Epithelial cell of proximal tubule (primary cell): Measurements from ENCODE around the gene ZFYVE28. TPM values are rescaled to one million over a fixed set of nuclear protein-coding genes. Genes with fewer than 3 reads are reported as not detected.

Experiments used
- DNase-seq: peaks from one replicate; pipeline ENCODE4 v3.0.0-alpha.2; 2011; ENCODE audit warnings: low read depth
- H3K4me3 ChIP-seq: 2 replicates; pipeline ENCODE4 v1.5.1; 2011; ENCODE audit warnings: low read depth, mild to moderate bottlenecking, low read length
- CTCF ChIP-seq: conservative IDR thresholded peaks from 2 replicates; pipeline ENCODE4 v1.5.1; 2012; ENCODE audit warnings: low read depth, mild to moderate bottlenecking, low read length
- total RNA-seq: library from RNA; depleted of rRNA; stranded (reverse); fragments of >200 nt; gene quantifications from 2 replicates; pipeline ENCODE4 v1.2.3, GENCODE V29; 2015

Gene ZFYVE28
- total RNA-seq, 1 donor from 2014 or later: 0.58 TPM

DNA sequence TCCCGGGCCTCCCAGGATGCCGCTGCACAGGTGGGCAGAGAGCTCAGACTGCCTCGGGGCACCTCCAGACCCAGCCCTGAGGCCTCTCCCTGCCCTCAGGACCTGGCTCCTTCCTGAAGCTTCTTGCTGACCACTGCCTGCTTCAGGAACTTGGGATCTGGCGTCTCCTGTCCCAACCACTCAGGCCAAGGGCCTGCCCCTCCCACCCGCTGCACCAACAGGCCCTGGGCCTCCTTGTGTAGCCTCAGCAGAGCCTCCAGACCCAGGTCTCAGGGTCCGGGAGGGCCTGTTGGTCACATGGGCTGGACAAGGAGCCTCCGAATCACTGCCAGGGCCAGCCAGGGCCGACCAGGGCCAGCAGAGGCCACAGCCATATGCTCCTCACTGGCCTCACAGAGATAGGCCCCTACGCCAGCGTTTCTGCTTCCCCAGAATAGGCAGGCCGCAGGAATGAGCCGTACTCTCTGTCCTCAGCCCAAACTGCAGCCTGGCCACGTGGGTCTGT is 159.4 kb downstream of the ZFYVE28 start:
- no peak for DNase-seq
- TF ChIP-seq CTCF: no peak
- H3K4me3 ChIP-seq: no peak overlapping the region

DNA sequence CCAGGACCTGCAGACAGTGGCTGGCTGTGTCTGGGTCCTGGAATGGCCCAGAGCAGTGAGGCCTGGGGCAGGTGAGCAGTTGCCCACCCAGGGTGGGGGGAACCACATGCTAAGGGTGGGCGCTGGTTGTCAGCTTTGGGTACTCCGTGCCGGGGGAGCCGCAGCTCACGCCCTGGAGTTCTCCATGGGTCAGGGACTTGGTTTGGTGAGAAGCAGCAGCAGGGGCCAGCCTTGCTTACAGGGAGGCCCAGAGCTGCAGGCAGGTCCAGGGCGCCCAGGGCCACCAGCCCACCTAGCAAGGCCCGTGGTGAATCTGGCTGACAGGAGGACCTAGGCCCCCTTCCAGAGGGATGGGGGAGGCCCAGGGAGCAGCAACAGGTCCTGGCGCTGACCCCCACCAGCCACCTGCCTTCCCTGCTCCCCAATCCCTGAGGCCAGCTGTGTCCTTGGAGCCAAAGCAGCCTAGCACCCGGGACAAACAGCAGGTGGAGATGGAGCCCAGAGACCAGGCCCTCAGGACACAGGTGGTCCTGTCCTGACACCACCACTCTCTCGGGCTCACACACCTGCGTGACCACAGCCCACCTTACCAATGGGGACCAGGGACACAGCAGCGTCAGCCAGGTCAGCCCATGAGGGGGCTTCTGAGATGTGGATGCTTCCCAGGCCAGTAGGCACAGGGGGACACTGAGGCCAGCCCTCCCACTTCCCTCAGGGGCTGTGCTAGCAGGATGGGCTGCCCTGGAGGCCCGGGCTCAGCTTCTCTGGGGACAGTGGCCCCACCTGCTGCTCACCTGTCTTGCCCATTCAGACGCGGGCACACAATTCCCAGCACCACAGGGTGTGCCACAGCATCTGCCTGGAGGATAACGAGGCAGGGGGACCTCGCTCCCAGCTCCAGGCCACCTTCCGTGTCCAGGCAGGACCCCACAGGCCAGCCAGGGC is 160.1 kb downstream of the ZFYVE28 start:
- H3K4me3 ChIP-seq: no peak overlapping the region
- no peak for DNase-seq
- TF ChIP-seq CTCF: no peak

- H3K4me3 ChIP-seq: no peak overlapping the region
- no peak for DNase-seq
- no peak for TF ChIP-seq CTCF
Measured at GRCh38 chr4:2257361-2258081, 160.9 kb downstream of the ZFYVE28 start.

- no peak for TF ChIP-seq CTCF
- H3K4me3 ChIP-seq: no peak overlapping the region
- DNase-seq: no peak
Measured at GRCh38 chr4:2256781-2257191, 161.7 kb downstream of the ZFYVE28 start.

DNA sequence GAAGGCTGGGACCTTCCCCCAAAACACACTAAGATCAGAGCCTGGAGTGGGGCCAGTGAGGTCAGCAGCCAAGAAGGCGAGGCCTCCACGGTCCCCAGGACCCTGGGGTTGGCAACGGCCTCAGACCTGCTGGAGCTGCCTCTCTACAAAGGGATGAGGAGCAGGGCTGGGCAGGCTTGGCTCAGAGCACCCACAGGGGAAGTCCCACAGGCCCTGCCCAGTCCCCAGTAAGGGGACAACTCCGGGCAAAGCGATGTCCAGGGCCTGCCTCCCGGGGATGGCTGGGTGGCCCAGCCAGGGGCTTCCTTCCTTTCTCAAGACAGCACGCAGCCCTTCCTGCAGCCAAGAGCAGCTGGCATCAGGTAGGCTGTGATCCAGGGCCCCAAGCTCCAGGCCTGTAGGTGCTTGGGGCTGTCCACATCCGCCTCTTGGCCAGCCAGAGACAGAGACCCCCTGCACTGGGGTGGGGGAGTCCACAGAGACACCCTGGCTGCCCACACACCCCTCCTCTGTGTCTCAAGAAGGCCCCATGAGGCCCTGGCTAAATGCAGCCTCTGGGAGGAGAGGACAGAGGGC is 162.2 kb downstream of the ZFYVE28 start:
- H3K4me3 ChIP-seq: no peak overlapping the region
- no peak for DNase-seq
- TF ChIP-seq CTCF: no peak

DNA sequence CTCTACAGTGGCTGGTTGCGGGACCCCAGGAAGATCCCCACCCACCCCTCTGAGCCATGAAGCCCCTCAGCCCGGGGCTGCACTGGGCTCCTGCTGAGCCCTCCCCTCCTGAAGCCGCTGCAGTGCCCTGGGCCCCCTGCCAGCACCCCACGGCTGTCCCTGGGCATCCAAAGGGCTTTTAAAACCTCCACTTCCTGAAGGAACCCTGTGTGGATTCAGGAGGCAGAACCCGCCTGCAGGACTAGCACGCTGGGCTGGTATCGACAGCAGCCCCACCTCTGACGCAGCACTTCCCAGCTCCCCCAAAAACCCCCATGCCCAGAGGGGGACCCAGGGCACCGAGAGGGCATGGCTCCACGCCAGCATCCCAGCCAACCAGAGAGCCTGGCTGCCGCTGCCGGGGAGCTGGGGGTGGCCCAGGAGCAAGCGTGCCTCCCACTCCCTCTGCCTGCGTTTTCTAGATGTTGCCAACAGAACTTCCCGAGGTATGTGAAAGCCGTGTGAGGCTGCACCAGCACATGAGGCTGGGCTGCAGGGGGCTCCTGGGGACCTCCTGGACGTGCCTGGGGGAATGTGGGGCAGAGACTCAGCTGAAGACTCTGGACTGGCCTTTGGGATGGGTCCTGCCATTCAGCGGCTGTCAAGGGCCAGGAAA is 162.8 kb downstream of the ZFYVE28 start:
- no peak for DNase-seq
- TF ChIP-seq CTCF: no peak
- no peak overlapping the region for H3K4me3 ChIP-seq
